Stimulated activated CD8-positive, alpha-beta memory T cell treated with anti-CD3 and anti-CD28 coated beads, Interleukin-15, amount 100 ng/mL, for 4 hours (primary cell): ENCODE results near the gene DUOX1.
"Not testable (repeated sequence)": the region's sequence is repeated elsewhere in the genome, so short reads cannot be mapped to it uniquely, and the experiment has no call there.

Experiments
- DNase-seq, 2 donors: peaks; one replicate each; pipeline ENCODE4 v3.0.0-alpha.2; 2020; ENCODE audit warnings: low read depth in 2 of 2

DUOX1 gene

DNA sequence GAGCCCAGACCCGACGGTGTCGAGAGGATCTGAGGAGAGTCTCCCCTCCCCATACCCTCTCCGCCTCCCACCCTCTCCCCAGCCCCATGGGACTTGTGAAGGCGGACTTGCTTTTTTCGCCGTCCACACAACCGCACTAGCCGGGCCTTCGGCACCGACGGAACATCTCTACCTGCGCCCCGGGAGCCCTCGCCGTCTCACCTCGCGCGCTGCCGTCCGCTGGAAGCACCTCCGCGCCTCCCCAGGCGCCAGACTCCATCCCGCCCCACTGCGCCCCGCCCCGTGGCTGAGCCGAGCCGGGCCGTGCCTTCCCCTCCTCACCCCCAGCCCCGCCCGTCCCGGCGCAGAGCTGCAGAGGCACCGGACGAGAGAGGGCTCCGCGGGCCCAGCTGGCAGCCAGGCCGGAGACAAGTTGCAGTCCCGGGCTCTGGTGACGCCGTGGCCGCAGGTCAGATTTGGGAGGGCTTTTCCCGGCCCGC, at the start of gene DUOX1, which contains the start of gene DUOXA1:
DUOX1 (plus strand) TSS at position 344 of the 479 bp plus-strand sequence. CDS start 1,973 bp downstream, outside the sequence.
DUOXA1 (minus strand) TSS at position 229 of the 479 bp plus-strand sequence. CDS start 6,865 bp downstream, outside the sequence.
- no peak for DNase-seq

DNA sequence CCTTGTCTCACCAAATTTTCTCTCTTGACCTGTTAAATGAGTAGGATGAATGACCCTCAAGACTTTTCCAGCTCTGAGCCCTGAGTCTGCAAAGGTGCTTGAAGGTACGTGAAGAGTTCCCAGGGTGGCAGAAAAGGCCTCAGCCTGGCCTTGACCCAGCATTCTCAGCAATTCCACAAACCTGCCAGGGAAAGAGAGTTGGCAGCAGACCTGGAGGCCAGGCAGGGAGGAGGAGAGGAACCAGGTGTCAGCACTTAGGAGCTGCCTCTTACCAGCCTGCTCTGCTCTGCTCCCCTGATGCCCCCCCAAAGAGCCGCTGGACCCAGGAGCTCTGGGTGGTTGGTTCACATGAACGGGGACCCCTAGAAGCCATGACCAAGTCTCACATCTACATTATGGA, 49.2 kb upstream of the DUOX1 start:
- not testable (repeated sequence) for DNase-seq

DNA sequence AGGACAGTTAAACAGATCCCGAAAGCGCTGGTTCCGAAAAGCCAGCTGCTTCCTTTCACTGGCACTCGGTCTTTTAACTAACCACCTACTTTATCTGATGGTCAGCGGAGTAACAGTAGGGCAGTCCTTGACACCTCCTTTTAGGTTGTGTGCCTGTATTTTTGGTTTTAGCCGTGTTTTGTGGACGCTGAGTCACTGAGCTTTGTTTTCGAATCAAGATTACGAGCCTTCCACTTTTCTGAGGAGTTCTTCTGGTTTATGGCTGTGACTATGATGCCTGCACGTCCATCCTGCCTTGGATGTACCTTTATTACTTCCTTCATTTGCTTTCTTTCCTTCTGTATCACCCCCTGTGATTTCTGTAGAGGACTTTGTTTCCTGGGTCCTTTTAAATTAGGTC, 47.4 kb upstream of the DUOX1 start:
- DNase-seq: not testable (repeated sequence)

- no peak for DNase-seq
These were observed 46.6 kb upstream of the DUOX1 start for GRCh38 chr15:45083223-45083622.

DNA sequence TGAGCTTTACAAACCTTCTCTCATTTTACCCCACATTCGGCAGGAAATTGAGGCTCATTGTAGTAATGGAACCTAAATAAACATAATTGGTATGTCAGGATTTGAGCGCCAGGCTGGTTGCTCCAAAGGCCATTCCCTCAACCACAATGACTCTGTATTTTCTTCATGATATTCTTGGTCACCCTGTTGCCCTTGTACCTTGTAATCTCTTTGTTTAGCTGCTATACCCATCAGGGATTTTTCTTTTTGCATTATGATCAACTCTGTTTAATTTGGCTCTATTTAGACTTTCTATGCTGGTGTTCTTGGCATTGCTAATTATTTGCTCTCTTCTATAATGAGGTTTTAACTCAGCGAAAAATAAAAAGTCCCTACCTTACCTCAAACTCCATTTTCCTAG, 45.6 kb upstream of the DUOX1 start:
- no peak for DNase-seq

DNA sequence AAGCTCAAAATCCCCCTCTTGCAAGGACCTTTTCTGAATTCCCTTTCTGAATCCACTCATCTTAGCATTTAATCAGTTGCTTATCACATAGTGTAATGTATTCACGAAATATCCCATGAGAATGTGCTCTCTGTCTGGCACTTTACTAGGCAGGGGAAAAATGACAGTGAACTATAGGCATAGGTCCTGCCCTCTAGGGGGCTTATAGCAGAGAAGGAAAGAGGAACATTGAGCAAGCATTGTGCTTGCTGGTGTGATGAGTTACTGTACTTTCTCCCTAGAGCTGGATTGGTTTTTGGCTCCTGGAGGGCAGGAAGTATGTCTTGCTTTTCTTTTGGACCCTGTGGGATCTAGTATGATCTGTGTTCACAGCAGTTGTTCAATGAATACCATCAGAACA, 42.3 kb upstream of the DUOX1 start:
- no peak for DNase-seq

DNA sequence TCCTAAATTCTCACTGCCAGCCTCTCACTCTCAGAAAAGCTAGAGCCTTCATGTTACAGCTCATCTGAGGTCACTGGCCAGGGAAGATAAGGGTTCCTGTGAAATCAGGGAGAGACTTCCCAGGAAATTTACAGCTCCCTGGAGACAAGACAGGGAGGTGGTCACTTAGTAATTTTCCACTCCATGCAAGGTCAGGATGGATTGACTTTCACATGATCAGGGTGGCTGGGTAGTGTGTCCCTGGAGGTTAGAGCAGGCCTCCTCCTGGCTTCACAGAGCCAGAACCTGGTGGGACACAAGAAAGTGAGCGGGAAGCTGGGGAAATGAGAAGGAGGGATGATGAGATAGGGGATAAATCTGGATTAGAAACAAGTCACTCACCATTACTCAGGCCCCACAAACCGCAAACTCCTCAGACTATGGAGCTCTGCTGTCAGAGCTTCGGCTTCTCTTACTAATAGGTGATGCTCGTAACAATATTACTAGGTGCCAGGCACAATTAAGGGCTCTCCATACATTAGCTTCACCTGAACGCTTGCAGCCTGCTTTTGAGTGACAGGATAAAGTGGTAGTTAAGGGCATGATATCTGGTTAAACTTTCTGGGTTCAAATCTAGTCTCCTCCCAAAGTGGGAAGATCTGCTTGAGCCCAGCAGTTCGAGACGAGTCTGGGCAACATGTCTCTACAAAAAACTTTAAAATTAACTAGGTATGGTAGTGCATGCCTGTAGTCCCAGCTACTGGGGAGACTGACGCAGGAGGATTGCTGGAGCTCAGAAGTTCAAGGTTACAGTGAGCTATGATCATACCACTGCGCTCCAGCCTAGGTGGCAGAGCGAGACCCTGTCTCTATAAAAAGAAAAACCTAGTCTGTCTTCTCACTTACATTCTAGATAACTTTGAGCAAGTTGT, 40.7 kb upstream of the DUOX1 start:
- DNase-seq: no peak

- DNase-seq: no peak
These were observed 40.0 kb upstream of the DUOX1 start for GRCh38 chr15:45089712-45090373.

GRCh38 chr15:45091161-45091560, 38.6 kb upstream of the DUOX1 start:
- no peak for DNase-seq

DNA sequence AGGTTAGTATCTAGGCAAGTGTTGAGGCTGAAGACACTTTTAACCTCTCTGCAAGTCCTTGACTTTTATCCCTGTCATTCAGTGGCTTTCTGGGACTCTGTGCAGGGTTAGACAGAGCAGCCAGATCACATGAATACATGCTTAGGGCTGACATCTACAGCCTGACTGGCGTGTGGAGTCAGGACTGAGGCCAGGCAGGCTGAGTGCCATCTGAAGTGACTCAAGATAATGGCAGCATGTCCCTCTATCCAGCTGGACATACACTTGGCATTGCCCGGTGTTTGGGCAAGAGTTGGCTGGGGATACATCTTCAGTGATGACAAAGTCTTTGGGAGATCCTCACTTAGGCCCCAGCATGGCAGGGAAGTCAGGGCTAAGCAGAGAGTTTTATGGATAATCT, 38.2 kb upstream of the DUOX1 start:
- no peak for DNase-seq

GRCh38 chr15:45093013-45093412, 36.8 kb upstream of the DUOX1 start:
- no peak for DNase-seq

GRCh38 chr15:45093622-45094357, 36.0 kb upstream of the DUOX1 start:
- DNase-seq: no peak

- no peak for DNase-seq
These were observed 35.5 kb upstream of the DUOX1 start for GRCh38 chr15:45094358-45094730.

GRCh38 chr15:45095661-45096060, 34.1 kb upstream of the DUOX1 start:
- no peak for DNase-seq

DNA sequence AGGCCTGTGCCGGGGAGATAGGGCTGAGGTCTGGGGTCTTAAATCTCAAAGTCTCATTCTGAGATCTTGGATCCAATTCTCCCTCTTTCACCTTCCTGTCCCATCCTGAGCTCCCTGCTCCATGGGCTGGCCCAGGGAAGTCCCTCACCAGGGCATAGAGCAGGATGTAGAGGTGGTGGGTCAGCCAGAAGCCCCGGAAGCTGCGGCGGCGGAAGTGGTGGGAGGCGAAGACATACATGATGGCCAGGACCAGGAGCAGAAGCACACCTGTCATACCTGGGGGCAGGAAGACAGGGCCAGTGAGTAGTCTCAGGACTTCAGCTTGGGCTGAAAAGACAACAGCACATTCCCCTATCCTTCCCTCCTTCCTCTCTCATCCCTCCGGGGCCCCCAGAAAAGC, 32.3 kb upstream of the DUOX1 start:
- DNase-seq: no peak

DNA sequence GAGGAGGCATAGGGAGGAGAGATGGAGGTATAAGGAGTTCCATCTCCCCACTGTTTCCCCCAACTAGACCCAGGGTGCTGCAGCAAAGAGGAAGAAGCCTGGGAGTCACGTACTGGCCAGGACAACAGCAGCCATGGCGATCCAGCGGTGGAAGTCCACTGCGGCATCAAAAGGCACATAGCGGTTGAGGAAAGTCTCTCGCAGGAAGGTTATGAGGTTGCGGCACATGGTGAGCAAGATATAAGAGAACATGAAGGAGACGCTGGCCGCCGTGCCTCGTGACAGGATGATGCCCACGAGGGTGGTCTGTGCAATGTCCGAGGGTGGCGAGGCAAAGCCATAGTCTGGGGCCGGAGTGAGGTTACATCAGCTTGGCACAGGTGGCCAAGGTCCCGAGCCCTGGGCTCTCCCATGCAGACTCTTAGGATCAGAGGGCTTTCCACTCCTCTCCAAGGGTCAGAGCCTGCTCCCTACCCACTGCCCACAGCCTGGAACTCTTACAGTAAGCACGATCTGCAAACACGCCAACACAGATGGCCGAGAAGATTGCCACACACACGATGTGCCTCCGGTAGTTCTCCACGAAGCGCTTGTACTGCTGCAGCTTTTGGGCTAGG, 30.1 kb upstream of the DUOX1 start:
- DNase-seq: no peak

- no peak for DNase-seq
These were observed 28.7 kb upstream of the DUOX1 start for GRCh38 chr15:45100884-45101625.

- DNase-seq: no peak
These were observed 28.0 kb upstream of the DUOX1 start for GRCh38 chr15:45101749-45102148.

- DNase-seq: no peak
These were observed 27.6 kb upstream of the DUOX1 start for GRCh38 chr15:45102226-45102625.

GRCh38 chr15:45104170-45104569, 25.6 kb upstream of the DUOX1 start:
- not testable (repeated sequence) for DNase-seq

GRCh38 chr15:45105586-45105985, 24.2 kb upstream of the DUOX1 start:
- DNase-seq: no peak
